Measurements from ENCODE around the gene CA12. TPM values are rescaled to one million over a fixed set of nuclear protein-coding genes. Genes with fewer than 3 reads are reported as not detected.
"Not testable (repeated sequence)": the region's sequence is repeated elsewhere in the genome, so short reads cannot be mapped to it uniquely, and the experiment has no call there.

CA12 gene
- total RNA-seq, 2 donors from 2014 or later: 8.1 to 26.8 TPM

DNA sequence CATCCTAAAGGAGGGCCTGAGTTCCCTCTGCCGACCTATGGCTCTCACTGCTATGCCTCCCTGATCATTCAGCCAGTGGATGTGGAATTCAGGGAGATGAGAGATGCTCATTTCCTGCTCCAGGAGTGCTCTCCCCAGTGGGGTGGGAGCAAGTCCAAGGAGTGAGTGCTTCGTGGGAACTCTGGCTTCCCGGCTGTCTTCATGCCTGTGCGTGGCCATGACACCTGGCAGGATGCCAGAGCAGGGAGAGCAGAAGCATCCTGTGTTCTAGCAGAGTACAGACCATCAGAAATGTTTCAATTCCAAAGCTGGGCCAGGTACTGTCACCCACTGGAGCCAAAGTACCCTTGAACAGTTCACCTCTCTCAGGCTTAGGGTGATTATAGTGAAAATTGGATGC, 59.1 kb downstream of the CA12 start:
- Histone ChIP-seq H3K36me3 (no peaks in the 10 kb centered on the region), H3K4me1 (ENCODE audit: control insufficient read depth in 1 of 2, low read depth in 2 of 2) (no peaks in the 10 kb centered on the region), H3K27me3 (replicated peaks; ENCODE audit: insufficient read depth) (no peaks in the 10 kb centered on the region), H3K9me3 (no peaks in the 10 kb centered on the region), H3K4me3 (no peak overlapping the region), H3K27ac (no peak overlapping the region)
- DNase-seq (ENCODE audit: low spot score) (no peak), ATAC-seq (ENCODE audit: insufficient number of reproducible peaks, low FRiP score, low read depth) (no peak)
- TF ChIP-seq, protein P1, sequence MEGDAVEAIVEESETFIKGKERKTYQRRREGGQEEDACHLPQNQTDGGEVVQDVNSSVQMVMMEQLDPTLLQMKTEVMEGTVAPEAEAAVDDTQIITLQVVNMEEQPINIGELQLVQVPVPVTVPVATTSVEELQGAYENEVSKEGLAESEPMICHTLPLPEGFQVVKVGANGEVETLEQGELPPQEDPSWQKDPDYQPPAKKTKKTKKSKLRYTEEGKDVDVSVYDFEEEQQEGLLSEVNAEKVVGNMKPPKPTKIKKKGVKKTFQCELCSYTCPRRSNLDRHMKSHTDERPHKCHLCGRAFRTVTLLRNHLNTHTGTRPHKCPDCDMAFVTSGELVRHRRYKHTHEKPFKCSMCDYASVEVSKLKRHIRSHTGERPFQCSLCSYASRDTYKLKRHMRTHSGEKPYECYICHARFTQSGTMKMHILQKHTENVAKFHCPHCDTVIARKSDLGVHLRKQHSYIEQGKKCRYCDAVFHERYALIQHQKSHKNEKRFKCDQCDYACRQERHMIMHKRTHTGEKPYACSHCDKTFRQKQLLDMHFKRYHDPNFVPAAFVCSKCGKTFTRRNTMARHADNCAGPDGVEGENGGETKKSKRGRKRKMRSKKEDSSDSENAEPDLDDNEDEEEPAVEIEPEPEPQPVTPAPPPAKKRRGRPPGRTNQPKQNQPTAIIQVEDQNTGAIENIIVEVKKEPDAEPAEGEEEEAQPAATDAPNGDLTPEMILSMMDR (IDR thresholded peaks at IDR 0.05): no peak

DNA sequence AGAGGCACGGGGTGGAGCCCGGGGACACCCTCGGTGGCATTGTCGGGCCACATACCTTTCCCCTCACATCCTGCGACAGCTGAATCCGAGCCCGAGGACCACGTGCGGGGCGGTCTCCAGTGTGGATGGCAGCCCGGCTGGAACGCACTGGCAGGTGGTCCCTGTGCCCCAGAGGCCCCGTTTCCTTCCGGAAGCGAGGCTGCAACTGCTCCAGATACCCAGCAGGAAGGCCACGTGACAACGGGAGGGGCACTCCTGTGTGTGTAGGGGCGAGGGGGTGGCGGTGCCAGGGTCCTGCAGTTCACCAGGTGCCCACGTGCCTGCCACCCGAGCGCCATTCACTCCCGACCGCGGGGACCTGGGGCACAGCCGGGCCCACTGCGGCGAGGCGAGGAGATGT, 60.2 kb downstream of the CA12 start:
- no peaks in the 10 kb centered on the region for H3K9me3 ChIP-seq
- no peak for ATAC-seq (ENCODE audit: insufficient number of reproducible peaks, low FRiP score, low read depth)

DNA sequence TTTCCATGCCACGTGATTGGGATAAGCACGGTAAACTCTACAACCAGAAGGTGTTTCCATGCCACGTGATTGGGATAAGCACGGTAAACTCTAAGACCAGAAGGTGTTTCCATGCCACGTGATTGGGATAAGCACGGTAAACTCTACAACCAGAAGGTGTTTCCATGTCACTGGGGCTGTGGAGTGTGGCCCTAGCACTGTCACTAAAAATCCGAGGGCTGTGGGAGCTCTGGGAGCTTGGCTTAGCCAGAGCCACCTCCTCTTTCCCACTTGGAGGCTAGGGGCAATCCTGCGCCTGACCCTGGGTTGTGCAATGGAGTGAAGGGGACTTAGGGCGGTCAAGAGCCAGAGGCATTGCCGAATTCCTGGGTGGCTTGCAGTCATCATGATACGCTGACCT, 60.7 kb downstream of the CA12 start:
- H3K36me3 ChIP-seq; H3K4me3 ChIP-seq; H3K9me3 ChIP-seq; ATAC-seq (ENCODE audit: insufficient number of reproducible peaks, low FRiP score, low read depth); H3K27ac ChIP-seq; DNase-seq (ENCODE audit: low spot score); H3K27me3 ChIP-seq (replicated peaks; ENCODE audit: insufficient read depth); H3K4me1 ChIP-seq (ENCODE audit: control insufficient read depth in 1 of 2, low read depth in 2 of 2): not testable (repeated sequence)

More for the DNA sequence above, 60.2 kb downstream of the CA12 start:
- no peak overlapping the region for H3K27ac ChIP-seq
- TF ChIP-seq, protein P1 (IDR thresholded peaks at IDR 0.05): no peak
- H3K27me3 ChIP-seq (replicated peaks; ENCODE audit: insufficient read depth): no peaks in the 10 kb centered on the region
- no peak overlapping the region for H3K4me3 ChIP-seq
- no peaks in the 10 kb centered on the region for H3K36me3 ChIP-seq
- no peak for DNase-seq (ENCODE audit: low spot score)
- no peaks in the 10 kb centered on the region for H3K4me1 ChIP-seq (ENCODE audit: control insufficient read depth in 1 of 2, low read depth in 2 of 2)

DNA sequence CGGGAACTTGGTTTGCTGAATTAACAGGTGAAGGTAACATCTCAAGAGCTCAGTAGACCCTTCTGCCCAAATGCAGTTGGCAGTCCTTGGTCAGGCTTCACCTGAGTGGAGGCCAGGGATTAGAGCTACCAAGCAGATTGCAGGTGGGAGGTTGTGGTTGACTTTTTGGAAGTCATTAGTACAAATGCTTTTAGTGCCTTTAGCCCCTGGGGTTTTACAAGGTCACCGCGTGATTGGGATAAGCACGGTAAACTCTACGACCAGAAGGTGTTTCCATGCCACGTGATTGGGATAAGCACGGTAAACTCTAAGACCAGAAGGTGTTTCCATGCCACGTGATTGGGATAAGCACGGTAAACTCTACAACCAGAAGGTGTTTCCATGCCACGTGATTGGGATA, 61.2 kb downstream of the CA12 start:
- H3K4me3 ChIP-seq; ATAC-seq (ENCODE audit: insufficient number of reproducible peaks, low FRiP score, low read depth): not testable (repeated sequence)

DNA sequence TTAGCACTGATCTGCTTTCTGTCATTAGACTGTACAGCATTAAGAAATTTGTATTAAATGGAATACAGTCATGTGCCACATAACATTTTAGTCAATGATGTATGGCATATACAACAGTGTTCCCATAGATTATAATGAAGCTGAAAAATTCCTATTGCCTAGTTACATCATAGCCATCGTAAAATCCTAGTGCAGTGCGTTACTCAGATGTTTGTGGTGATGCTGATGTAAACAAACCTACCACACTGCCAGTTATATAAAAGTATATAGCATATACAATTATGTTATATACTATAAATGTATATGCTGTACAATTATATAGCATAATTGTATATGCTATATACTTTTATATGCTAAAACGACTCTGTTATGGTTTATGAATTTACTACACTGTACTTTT, 62.6 kb downstream of the CA12 start:
- TF ChIP-seq, protein P1 (IDR thresholded peaks at IDR 0.05): no peak
- no peaks in the 10 kb centered on the region for H3K9me3 ChIP-seq

More for the DNA sequence above, 61.2 kb downstream of the CA12 start:
- H3K27me3 ChIP-seq (replicated peaks; ENCODE audit: insufficient read depth); DNase-seq (ENCODE audit: low spot score); H3K36me3 ChIP-seq; H3K9me3 ChIP-seq; H3K4me1 ChIP-seq (ENCODE audit: control insufficient read depth in 1 of 2, low read depth in 2 of 2); H3K27ac ChIP-seq: not testable (repeated sequence)

DNA sequence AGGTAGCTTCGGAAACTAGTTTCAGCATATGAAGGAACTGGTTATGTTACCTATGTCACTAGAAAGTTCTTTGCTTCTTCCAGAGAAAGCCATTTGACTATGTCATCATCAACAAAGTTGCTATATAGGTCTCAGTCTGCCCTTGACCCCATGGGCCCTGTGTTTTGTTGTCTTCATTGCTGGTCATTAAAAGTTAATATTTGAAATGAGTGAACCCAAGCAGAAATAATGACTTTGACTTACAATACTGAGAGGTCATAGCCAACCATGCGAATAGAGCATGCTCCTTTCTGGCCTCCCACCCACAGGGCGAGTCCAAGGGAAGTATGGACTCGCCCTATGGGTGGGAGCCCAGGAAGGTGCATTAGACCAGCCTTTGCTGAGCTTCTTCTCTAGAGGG, 63.3 kb downstream of the CA12 start:
- H3K4me1 ChIP-seq (ENCODE audit: control insufficient read depth in 1 of 2, low read depth in 2 of 2): no peaks in the 10 kb centered on the region
- H3K36me3 ChIP-seq: no peaks in the 10 kb centered on the region
- TF ChIP-seq, protein P1 (IDR thresholded peaks at IDR 0.05): no peak
- H3K27me3 ChIP-seq (replicated peaks; ENCODE audit: insufficient read depth): no peaks in the 10 kb centered on the region
- ATAC-seq (ENCODE audit: insufficient number of reproducible peaks, low FRiP score, low read depth) (no peak), DNase-seq (ENCODE audit: low spot score) (no peak)
- H3K4me3 ChIP-seq: no peak overlapping the region
- no peaks in the 10 kb centered on the region for H3K9me3 ChIP-seq
- no peak overlapping the region for H3K27ac ChIP-seq

More for the DNA sequence above, 62.6 kb downstream of the CA12 start:
- H3K4me1 ChIP-seq (ENCODE audit: control insufficient read depth in 1 of 2, low read depth in 2 of 2): no peaks in the 10 kb centered on the region
- no peaks in the 10 kb centered on the region for H3K27me3 ChIP-seq (replicated peaks; ENCODE audit: insufficient read depth)
- H3K27ac ChIP-seq: no peak overlapping the region
- no peak for ATAC-seq (ENCODE audit: insufficient number of reproducible peaks, low FRiP score, low read depth)
- H3K36me3 ChIP-seq: no peaks in the 10 kb centered on the region
- DNase-seq (ENCODE audit: low spot score): no peak
- no peak overlapping the region for H3K4me3 ChIP-seq

Measured in thoracic aorta (tissue), 2 donors.